Activated T-cell treated with anti-CD3 and anti-CD28 coated beads, Interleukin-2, amount 50 U/mL, for 4 hours (primary cell): ENCODE data around the gene TNFRSF1A. TPM values are rescaled to one million over a fixed set of nuclear protein-coding genes. Genes with fewer than 3 reads are reported as not detected.
A peak's percentile ranks its signal among the peaks of the same experiment; 100 is the strongest.

Experiments
- ATAC-seq, 2 donors: fragments of 200-7000 bp; cut with Tn5 transposase; one replicate each; pipeline ENCODE4 v1.10.0; 2021
- DNase-seq: peaks from one replicate; pipeline ENCODE4 v3.0.0-alpha.2; 2020
- H3K27me3 Mint-ChIP-seq: one replicate; pipeline ENCODE4 v1.8.0; 2021; ENCODE audit warnings: low read depth, mixed read lengths
- H3K36me3 Mint-ChIP-seq: one replicate; pipeline ENCODE4 v1.8.0; 2022; ENCODE audit warnings: mixed read lengths; ENCODE audit not compliant: insufficient read depth
- H3K4me1 Mint-ChIP-seq: one replicate; pipeline ENCODE4 v1.8.0; 2021; ENCODE audit warnings: low read depth, mixed read lengths
- H3K4me3 Mint-ChIP-seq: one replicate; pipeline ENCODE4 v1.8.0; 2021; ENCODE audit warnings: mild to moderate bottlenecking, moderate library complexity, mixed read lengths
- H3K9me3 Mint-ChIP-seq: one replicate; pipeline ENCODE4 v1.8.0; 2021; ENCODE audit warnings: mixed read lengths
- total RNA-seq, 3 donors: library from RNA; stranded (reverse); gene quantifications; one replicate each; pipeline ENCODE4 v1.2.1, GENCODE V29; 2021

The TNFRSF1A gene
- total RNA-seq, 3 donors from 2014 or later, result 28.0 to 34.5 (median 33.0) TPM

DNA sequence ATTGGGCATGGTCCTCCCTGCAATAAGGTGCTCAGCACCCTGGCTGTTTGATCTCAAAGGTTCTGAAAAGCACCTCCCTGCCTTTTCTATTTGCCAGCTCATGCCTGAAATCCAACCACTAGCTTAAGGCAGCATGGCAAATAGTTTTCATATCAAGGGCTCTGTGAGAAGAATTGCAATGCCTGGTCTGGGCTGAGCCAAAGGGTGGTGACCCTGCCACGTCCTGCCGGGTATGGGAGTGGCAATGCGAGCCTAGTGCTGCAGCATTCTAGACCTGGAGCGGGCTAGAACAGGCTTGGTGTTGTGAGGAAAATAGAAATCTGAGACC, 35.8 kb upstream of the TNFRSF1A start:
- no peaks in the 10 kb centered on the region for H3K9me3 Mint-ChIP-seq
- DNase-seq (no peak), ATAC-seq (no peak)
- H3K4me1 Mint-ChIP-seq, result peaks cover 24% of the 10 kb centered on the region
- H3K36me3 Mint-ChIP-seq, result no peaks in the 10 kb centered on the region
- H3K4me3 Mint-ChIP-seq, result no peak overlapping the region
- peaks cover 18% of the 10 kb centered on the region for H3K27me3 Mint-ChIP-seq

DNA sequence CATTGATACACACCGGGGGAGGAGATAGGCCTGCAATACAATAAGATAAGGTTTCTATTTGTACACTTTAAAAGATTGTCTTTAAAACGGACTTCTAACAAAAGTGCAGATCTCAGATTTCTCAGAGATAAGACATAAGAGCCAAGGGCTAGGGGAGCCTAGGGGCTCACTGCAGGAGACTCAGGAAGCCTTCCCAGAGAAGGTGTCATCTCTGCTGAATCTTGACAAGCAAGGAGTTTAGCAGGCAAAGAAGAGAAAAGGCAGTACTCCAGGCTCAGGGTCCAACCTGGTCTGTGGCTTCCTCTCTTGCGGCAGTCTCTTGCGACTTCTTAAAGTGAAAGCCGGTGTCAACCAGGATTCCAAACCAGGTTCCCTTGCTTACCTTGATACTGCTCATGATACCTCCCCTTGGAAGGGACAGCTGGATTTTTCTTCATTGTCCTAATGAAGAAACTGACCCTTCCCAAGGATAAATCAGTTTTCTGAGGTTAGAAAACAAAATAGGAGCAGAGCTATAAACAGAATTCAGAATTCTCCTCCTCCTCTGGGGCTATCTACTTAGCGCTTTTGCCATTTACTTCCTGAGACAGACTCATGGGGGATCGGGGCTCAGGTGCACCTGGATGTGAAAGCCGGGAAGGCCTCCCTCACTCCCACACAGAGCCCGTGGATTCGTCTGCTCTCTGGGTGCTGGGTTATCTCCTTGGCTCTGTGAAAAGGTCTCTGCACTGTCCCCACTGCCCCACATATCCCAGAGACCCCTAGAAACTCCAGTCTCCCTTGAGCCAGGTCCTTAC, 35.2 kb upstream of the TNFRSF1A start:
- H3K27me3 Mint-ChIP-seq, result peaks cover 14% of the 10 kb centered on the region
- H3K9me3 Mint-ChIP-seq, result no peaks in the 10 kb centered on the region
- H3K4me1 Mint-ChIP-seq, result peaks cover 26% of the 10 kb centered on the region
- DNase-seq (no peak), ATAC-seq (peak; percentile 28 to 42)
- no peaks in the 10 kb centered on the region for H3K36me3 Mint-ChIP-seq
- peak overlapping the region; percentile 50 for H3K4me3 Mint-ChIP-seq

DNA sequence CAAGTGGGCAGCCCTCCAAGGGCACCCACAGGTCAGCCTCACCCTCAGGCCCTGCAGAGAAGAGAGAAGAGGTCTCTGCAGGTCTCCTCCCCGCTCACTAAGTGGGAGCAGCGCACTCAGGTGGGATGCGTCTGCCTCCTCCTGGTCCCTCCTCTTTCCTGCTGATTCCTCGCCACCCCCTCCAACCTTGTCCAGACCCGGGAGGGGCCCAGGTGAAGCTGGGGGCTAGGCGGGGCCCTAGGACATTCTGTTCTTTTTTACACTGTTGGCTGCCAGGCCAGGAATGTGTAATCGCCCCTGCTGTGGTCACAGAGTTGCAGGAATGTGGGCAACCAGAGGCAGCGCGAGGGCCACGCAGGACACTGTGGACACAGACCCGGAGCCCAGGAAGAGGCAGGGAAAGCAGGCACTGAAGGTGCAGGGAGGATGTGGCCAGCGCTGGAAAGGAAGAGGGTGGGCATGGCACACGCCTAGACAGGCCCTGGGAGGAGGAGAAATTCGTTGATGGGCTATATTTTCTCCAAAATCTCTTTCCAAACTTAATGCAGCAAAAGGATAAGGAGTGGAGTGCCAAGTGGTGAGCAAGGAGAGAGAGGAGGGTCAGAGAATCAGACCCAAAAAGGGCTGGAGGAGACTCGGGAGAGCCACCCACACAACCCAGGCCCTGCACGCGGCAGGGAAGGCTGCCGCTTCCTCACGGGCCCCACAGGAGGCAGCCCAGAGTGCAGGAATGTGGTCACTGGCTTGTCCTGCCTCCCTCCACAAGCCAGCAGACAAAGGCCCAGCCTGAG, 34.4 kb upstream of the TNFRSF1A start:
- DNase-seq, result no peak
- H3K9me3 Mint-ChIP-seq, result no peaks in the 10 kb centered on the region

DNA sequence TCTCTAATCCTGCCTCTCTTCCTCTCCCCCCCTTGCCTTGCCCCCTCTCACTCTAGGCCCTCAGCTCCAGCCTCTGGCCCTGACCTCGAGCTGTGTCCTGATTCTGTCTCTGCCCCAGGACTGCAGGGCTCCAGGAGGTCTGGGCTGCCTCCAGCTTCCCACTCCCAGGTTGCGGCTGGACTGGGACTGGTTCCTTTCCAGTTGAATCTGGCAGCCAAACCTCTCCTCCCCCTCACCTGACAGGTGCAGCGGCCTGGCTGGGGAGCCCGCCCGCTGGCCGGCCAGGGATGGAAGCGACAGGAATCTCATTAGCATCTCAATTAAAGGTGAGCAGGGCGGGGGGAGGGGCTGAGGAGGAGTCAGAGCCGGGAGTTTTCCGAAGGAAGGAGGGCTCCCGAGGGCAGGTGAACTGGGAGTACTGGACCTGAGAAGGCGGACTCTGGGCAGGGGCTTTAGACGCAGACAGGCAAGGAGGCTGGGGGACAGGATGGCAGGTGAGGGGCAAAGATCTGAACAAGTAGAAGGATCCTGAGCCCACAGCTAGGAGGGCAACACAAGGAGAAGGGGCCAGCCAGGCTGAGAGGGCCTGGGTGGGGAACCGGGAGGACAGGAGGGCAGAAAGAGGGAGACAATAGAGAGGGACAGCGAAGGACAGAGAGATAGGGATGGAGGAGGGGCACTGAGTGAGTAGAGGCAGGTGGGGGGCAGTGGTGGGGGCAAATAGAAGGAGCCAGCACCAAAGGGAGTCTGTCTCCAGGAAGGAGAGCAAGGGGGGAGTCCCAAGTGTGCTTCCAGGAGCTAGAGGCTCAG, 33.6 kb upstream of the TNFRSF1A start, which contains the start of gene SCNN1A:
Gene SCNN1A, minus strand, starts transcription at position 295 of the 810 bp plus-strand sequence. CDS start 780 bp downstream, outside the sequence.
- H3K4me1 Mint-ChIP-seq, result peaks cover 29% of the 10 kb centered on the region
- ATAC-seq (no peak), DNase-seq (no peak)
- no peaks in the 10 kb centered on the region for H3K36me3 Mint-ChIP-seq
- H3K4me3 Mint-ChIP-seq, result peak within 1 kb of the TSS; percentile 50
- peaks cover 2% of the 10 kb centered on the region for H3K27me3 Mint-ChIP-seq
- no peaks in the 10 kb centered on the region for H3K9me3 Mint-ChIP-seq

More for the DNA sequence above, 34.4 kb upstream of the TNFRSF1A start:
- H3K36me3 Mint-ChIP-seq, result no peaks in the 10 kb centered on the region
- peak overlapping the region; percentile 50 for H3K4me3 Mint-ChIP-seq
- H3K27me3 Mint-ChIP-seq, result peaks cover 6% of the 10 kb centered on the region
- ATAC-seq, result peak; percentile 32 to 44
- peaks cover 26% of the 10 kb centered on the region for H3K4me1 Mint-ChIP-seq

- no peak for ATAC-seq
- H3K4me3 Mint-ChIP-seq, result no peak overlapping the region
Measured at GRCh38 chr12:6374786-6375160, 32.9 kb upstream of the TNFRSF1A start.

GRCh38 chr12:6374028-6374785, 32.3 kb upstream of the TNFRSF1A start:
- H3K27me3 Mint-ChIP-seq, result peaks cover 2% of the 10 kb centered on the region

More at GRCh38 chr12:6374786-6375160, 32.9 kb upstream of the TNFRSF1A start:
- no peak for DNase-seq
- Mint-ChIP-seq H3K9me3 (no peaks in the 10 kb centered on the region), H3K36me3 (no peaks in the 10 kb centered on the region), H3K27me3 (peaks cover 2% of the 10 kb centered on the region), H3K4me1 (peaks cover 29% of the 10 kb centered on the region)

DNA sequence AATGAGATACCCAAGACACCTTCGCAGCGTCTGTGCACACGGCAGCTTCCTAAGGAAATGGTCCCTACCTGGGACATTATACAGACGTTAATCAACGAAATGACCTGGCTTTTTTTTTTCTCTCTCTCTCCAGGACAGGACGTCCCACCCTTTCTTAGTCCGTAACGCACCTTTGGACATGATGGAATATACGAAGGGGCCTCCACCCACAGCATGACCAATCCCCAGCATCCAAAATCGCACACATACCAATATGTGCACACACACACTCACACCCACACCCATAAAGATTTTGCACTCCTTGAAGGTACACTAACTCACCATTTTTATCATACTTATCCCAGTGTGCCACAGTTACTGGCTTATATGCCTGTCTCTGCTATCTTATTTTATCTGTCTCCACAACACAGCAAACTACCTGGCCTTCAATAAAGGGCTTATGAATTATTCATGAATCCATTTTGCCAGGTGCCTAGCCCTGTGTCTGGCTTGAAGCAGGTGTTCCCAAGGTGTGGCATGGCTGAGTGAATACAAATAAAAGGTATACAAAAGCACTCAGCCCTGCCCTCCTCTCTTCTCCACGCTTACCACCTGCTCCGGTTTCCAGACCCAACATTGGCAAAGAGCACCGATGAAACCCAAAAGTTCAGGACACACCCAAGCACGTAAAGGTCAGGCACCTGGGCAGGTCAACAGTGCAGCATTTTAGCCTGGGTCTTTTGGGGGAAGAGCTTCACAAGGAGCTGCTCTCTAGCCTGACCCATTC, 31.3 kb upstream of the TNFRSF1A start:
- H3K4me3 Mint-ChIP-seq, result no peak overlapping the region
- DNase-seq (no peak), ATAC-seq (no peak)
- peaks cover 2% of the 10 kb centered on the region for H3K27me3 Mint-ChIP-seq
- peaks cover 30% of the 10 kb centered on the region for H3K4me1 Mint-ChIP-seq
- no peaks in the 10 kb centered on the region for H3K36me3 Mint-ChIP-seq
- no peaks in the 10 kb centered on the region for H3K9me3 Mint-ChIP-seq

More at GRCh38 chr12:6374028-6374785, 32.3 kb upstream of the TNFRSF1A start:
- peaks cover 29% of the 10 kb centered on the region for H3K4me1 Mint-ChIP-seq
- H3K4me3 Mint-ChIP-seq, result no peak overlapping the region
- no peak for ATAC-seq
- H3K9me3 Mint-ChIP-seq, result no peaks in the 10 kb centered on the region
- H3K36me3 Mint-ChIP-seq, result no peaks in the 10 kb centered on the region
- DNase-seq, result no peak

GRCh38 chr12:6372403-6373003, 30.6 kb upstream of the TNFRSF1A start:
- Mint-ChIP-seq H3K4me1 (peaks cover 33% of the 10 kb centered on the region), H3K27me3 (peaks cover 2% of the 10 kb centered on the region), H3K36me3 (no peaks in the 10 kb centered on the region), H3K4me3 (no peak overlapping the region), H3K9me3 (no peaks in the 10 kb centered on the region)
- ATAC-seq, result peak; percentile 54 to 70
- DNase-seq, result no peak

- no peak for ATAC-seq
- Mint-ChIP-seq H3K27me3 (peaks cover 2% of the 10 kb centered on the region), H3K36me3 (no peaks in the 10 kb centered on the region), H3K9me3 (no peaks in the 10 kb centered on the region), H3K4me1 (peaks cover 24% of the 10 kb centered on the region), H3K4me3 (no peak overlapping the region)
- no peak for DNase-seq
Measured at GRCh38 chr12:6370994-6371754, 29.3 kb upstream of the TNFRSF1A start.

- Mint-ChIP-seq H3K9me3 (no peaks in the 10 kb centered on the region), H3K4me3 (no peak overlapping the region), H3K27me3 (peaks cover 2% of the 10 kb centered on the region), H3K36me3 (no peaks in the 10 kb centered on the region), H3K4me1 (peaks cover 18% of the 10 kb centered on the region)
- DNase-seq, result no peak
- ATAC-seq, result no peak
Measured at GRCh38 chr12:6370576-6370935, 28.7 kb upstream of the TNFRSF1A start.

DNA sequence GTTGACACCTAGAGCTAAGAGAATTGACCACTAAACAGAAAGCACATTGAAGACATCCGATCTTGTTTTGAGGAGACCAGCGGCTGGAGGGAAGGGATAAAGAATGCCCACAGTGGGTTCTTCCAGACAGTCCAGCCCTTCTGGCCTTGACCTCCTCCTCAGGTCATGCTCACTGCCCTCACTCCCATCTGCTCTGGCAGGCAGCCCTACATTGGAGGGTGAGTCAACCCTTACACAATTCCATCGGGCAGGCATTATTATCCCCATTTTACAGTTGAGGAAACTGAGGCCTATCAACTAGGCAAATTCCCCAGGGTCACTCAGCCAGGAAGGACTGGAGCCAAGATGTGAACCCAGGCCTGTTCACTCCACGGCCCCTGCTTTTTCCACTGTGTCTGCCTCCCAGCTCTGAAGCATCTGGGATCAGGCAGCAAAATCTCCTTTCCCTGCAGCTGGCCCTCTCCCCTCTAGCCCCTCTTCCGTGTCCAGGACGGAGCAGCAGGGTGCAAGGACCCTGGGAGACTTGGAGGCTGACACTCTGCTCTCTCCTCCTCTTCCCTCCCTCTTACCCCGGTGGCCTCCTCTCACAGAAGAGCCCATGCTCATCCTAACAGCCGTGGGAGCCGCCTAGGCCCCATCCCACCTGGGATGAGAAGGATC, 28.2 kb upstream of the TNFRSF1A start:
- no peak for ATAC-seq
- peaks cover 2% of the 10 kb centered on the region for H3K27me3 Mint-ChIP-seq
- no peak for DNase-seq
- H3K4me3 Mint-ChIP-seq, result no peak overlapping the region
- H3K9me3 Mint-ChIP-seq, result no peaks in the 10 kb centered on the region
- H3K4me1 Mint-ChIP-seq, result peaks cover 18% of the 10 kb centered on the region
- no peaks in the 10 kb centered on the region for H3K36me3 Mint-ChIP-seq
